Measurements from ENCODE around the gene DDI2.
"Not testable (repeated sequence)": the region's sequence is repeated elsewhere in the genome, so short reads cannot be mapped to it uniquely, and the experiment has no call there.

DDI2 gene

GRCh38 chr1:15680561-15681348 is 63.5 kb downstream of the DDI2 start:
- no peak for DNase-seq

- DNase-seq = no peak
These were observed 64.4 kb downstream of the DDI2 start for GRCh38 chr1:15681349-15682292.

GRCh38 chr1:15682936-15683341 is 65.7 kb downstream of the DDI2 start:
- no peak for DNase-seq

- DNase-seq = no peak
These were observed 66.2 kb downstream of the DDI2 start for GRCh38 chr1:15683345-15684039.

- peak; percentile 29 for DNase-seq
These were observed 66.8 kb downstream of the DDI2 start, which contains the start of gene PLEKHM2 for GRCh38 chr1:15684042-15684461. Gene PLEKHM2 (plus strand): TSS chr1:15684320. CDS start chr1:15684559, 239 bp downstream.

- peak; percentile 18 for DNase-seq
These were observed 67.4 kb downstream of the DDI2 start for GRCh38 chr1:15684468-15685291.

- DNase-seq = no peak
These were observed 68.6 kb downstream of the DDI2 start for GRCh38 chr1:15685820-15686219.

GRCh38 chr1:15687446-15687845 is 70.2 kb downstream of the DDI2 start:
- no peak for DNase-seq

- no peak for DNase-seq
These were observed 73.1 kb downstream of the DDI2 start for GRCh38 chr1:15690317-15690716.

GRCh38 chr1:15691434-15692032 is 74.3 kb downstream of the DDI2 start:
- DNase-seq = no peak

- DNase-seq = no peak
These were observed 74.9 kb downstream of the DDI2 start for GRCh38 chr1:15692121-15692682.

- DNase-seq = no peak
These were observed 76.1 kb downstream of the DDI2 start for GRCh38 chr1:15693371-15693770.

- DNase-seq = no peak
These were observed 79.8 kb downstream of the DDI2 start for GRCh38 chr1:15696956-15697521.

GRCh38 chr1:15698201-15698600 is 80.9 kb downstream of the DDI2 start:
- DNase-seq = no peak

GRCh38 chr1:15699321-15699720 is 82.1 kb downstream of the DDI2 start:
- not testable (repeated sequence) for DNase-seq

- no peak for DNase-seq
These were observed 83.2 kb downstream of the DDI2 start for GRCh38 chr1:15700508-15700907.

- no peak for DNase-seq
These were observed 84.5 kb downstream of the DDI2 start for GRCh38 chr1:15701784-15702183.

GRCh38 chr1:15702722-15703550 is 85.7 kb downstream of the DDI2 start:
- DNase-seq = no peak

- DNase-seq = no peak
These were observed 86.3 kb downstream of the DDI2 start for GRCh38 chr1:15703562-15703961.

Data from activated CD4-positive, alpha-beta T cell treated with anti-CD3 and anti-CD28 coated beads for 1 hour (primary cell).